ENCODE data around the gene COL11A2.

COL11A2 gene

GRCh38 chr6:33124947-33125346, 67.3 kb downstream of the COL11A2 start:
- no peak overlapping the region for H3K27ac ChIP-seq
- TF ChIP-seq CTCF (conservative IDR thresholded peaks at IDR 0.05): no peak
- TF ChIP-seq ZFX (IDR thresholded peaks at IDR 0.05): no peak

- TF ChIP-seq CTCF (conservative IDR thresholded peaks at IDR 0.05) (no peak), ZFX (IDR thresholded peaks at IDR 0.05) (no peak)
- no peak overlapping the region for H3K27ac ChIP-seq
Measured at GRCh38 chr6:33124525-33124901, 67.8 kb downstream of the COL11A2 start.

- H3K27ac ChIP-seq: no peak overlapping the region
- TF ChIP-seq CTCF (conservative IDR thresholded peaks at IDR 0.05) (peak; percentile 85), ZFX (IDR thresholded peaks at IDR 0.05) (no peak)
Measured at GRCh38 chr6:33123732-33124524, 68.3 kb downstream of the COL11A2 start.

GRCh38 chr6:33123181-33123580, 69.1 kb downstream of the COL11A2 start:
- no peak overlapping the region for H3K27ac ChIP-seq
- TF ChIP-seq CTCF (conservative IDR thresholded peaks at IDR 0.05) (no peak), ZFX (IDR thresholded peaks at IDR 0.05) (no peak)

GRCh38 chr6:33120001-33120400, 72.3 kb downstream of the COL11A2 start:
- no peak for TF ChIP-seq CTCF (conservative IDR thresholded peaks at IDR 0.05)
- TF ChIP-seq ZFX (IDR thresholded peaks at IDR 0.05): no peak
- no peak overlapping the region for H3K27ac ChIP-seq

GRCh38 chr6:33118525-33119123, 73.6 kb downstream of the COL11A2 start:
- no peak for TF ChIP-seq ZFX (IDR thresholded peaks at IDR 0.05)
- TF ChIP-seq CTCF (conservative IDR thresholded peaks at IDR 0.05): peak; percentile 88

GRCh38 chr6:33117811-33118277, 74.4 kb downstream of the COL11A2 start:
- no peak overlapping the region for H3K27ac ChIP-seq

More at GRCh38 chr6:33118525-33119123, 73.6 kb downstream of the COL11A2 start:
- no peak overlapping the region for H3K27ac ChIP-seq

More at GRCh38 chr6:33117811-33118277, 74.4 kb downstream of the COL11A2 start:
- TF ChIP-seq ZFX (IDR thresholded peaks at IDR 0.05) (no peak), CTCF (conservative IDR thresholded peaks at IDR 0.05) (no peak)
